8988T (cell line): ENCODE data around the gene U2AF2.
"Not testable (repeated sequence)": the region's sequence is repeated elsewhere in the genome, so short reads cannot be mapped to it uniquely, and the experiment has no call there.

Experiments
- DNase-seq: peaks from one replicate; pipeline ENCODE4 v3.0.0; 2011

U2AF2 gene

GRCh38 chr19:55692681-55693081, 37.8 kb downstream of the U2AF2 start:
- DNase-seq, result no peak

GRCh38 chr19:55693336-55693974, 38.6 kb downstream of the U2AF2 start:
- no peak for DNase-seq

GRCh38 chr19:55694241-55694655, 39.4 kb downstream of the U2AF2 start:
- no peak for DNase-seq

- DNase-seq, result no peak
Observed at GRCh38 chr19:55694656-55695491, 40.0 kb downstream of the U2AF2 start.

- DNase-seq, result no peak
Observed at GRCh38 chr19:55695511-55696290, 40.9 kb downstream of the U2AF2 start.

GRCh38 chr19:55696301-55697068, 41.6 kb downstream of the U2AF2 start:
- no peak for DNase-seq

GRCh38 chr19:55697069-55697440, 42.2 kb downstream of the U2AF2 start:
- DNase-seq, result no peak

GRCh38 chr19:55697698-55698097, 42.9 kb downstream of the U2AF2 start:
- no peak for DNase-seq

GRCh38 chr19:55698256-55698655, 43.4 kb downstream of the U2AF2 start:
- DNase-seq, result no peak

GRCh38 chr19:55699221-55699620, 44.4 kb downstream of the U2AF2 start:
- no peak for DNase-seq

- no peak for DNase-seq
Observed at GRCh38 chr19:55700813-55701212, 46.0 kb downstream of the U2AF2 start.

- DNase-seq, result no peak
Observed at GRCh38 chr19:55702131-55702627, 47.3 kb downstream of the U2AF2 start.

GRCh38 chr19:55703790-55704215, 49.0 kb downstream of the U2AF2 start:
- DNase-seq, result no peak

GRCh38 chr19:55704494-55705245, 49.8 kb downstream of the U2AF2 start:
- DNase-seq, result no peak

- DNase-seq, result no peak
Observed at GRCh38 chr19:55705972-55706371, 51.1 kb downstream of the U2AF2 start.

- no peak for DNase-seq
Observed at GRCh38 chr19:55711719-55712118, 56.9 kb downstream of the U2AF2 start.

GRCh38 chr19:55712804-55713631, 58.2 kb downstream of the U2AF2 start:
- DNase-seq, result no peak

- no peak for DNase-seq
Observed at GRCh38 chr19:55716531-55716930, 61.7 kb downstream of the U2AF2 start.

GRCh38 chr19:55717251-55717650, 62.4 kb downstream of the U2AF2 start:
- DNase-seq, result no peak

GRCh38 chr19:55717879-55718711, 63.3 kb downstream of the U2AF2 start:
- not testable (repeated sequence) for DNase-seq
